ENCODE results near the gene INTS7.

The INTS7 gene

DNA sequence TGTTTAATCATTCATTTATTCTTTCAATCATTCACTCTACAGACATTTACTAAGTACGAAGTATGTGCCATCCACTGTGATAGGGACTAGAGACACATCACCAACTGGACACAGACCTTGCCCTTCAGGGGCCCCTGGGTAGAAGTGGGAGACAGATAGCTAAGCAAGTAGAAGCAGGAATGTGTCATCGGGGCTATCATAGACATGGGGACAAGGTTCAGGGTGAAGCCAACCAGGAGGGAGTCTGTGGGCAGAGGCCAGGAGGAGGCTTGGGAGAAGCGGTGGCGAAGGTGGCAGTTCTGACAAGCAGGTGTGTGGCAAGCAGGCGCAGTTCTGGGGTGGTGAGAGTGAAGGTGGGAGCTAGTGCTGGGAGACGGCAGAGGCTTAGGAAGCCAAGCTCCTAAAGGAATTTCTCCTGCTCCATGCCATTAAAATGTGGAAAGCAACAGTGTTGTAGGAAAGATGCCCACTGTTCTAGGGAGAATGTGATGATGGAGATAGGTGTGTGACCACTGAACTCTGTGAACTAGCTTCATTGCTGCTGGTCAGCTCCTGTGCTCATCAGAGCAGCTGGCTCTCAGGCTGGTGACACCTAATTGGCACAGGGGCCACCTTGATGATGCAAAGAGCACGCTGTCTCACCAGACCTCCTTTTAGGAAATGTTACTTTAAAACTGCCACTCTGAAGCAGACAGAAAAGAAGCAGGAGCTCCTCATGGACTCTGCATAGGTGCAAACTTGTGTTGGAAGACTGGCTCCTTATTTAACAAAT lies 125.1 kb downstream of the INTS7 start:
- no peak for DNase-seq

GRCh38 chr1:211909395-211909794 lies 126.0 kb downstream of the INTS7 start:
- DNase-seq = no peak

DNA sequence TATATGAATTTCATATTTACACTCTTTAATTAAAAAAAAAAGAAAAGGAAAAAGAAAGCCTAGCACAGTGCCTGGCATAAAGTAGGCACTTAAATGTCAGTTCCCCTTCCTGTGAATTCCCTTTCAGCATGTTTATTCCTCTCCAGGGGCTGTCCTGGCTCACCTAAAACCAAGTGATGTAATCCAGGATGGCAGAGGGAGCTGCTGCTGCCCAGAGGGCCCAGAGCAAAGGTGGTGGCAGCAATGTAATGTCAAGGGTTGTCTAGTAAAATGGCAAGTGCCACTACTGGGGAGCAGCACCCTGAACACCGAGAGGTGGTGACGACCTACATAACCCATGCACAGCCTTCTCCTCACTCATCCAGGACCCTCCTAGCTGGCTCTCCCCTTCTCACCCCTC lies 126.4 kb downstream of the INTS7 start:
- no peak for DNase-seq

GRCh38 chr1:211908453-211908852 lies 126.9 kb downstream of the INTS7 start:
- no peak for DNase-seq

GRCh38 chr1:211903490-211904245 lies 131.7 kb downstream of the INTS7 start:
- no peak for DNase-seq

DNA sequence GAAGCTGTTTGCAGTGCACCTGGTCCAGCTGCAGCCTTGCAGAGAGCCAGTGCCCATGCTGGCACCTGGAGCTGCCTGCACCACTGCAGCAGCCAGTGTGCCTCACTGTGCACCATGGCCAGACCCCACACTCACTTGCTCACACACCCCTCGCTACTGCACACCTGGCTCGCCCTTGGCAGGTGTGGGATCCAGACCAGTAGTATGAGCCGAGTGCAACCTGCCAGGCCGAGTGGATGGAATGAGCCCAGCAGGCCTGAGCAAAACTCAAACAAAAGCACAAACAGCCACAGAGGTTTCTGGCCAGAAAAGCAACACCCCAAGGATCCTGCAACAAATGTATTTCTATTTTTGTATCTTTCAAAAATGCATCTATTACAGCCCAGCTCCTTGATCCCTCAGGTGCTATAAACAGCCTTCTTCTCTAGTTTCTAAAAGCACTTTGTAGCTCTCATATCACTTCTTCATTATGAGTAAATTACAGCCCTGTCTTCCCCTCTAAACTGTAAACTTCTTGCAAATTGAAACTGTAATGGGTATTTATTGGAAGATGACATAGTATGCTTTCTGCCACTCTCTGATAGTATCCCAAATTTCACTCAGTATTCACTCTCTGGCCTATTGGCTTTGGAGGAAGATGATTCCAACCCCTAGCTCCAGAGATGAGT lies 132.6 kb downstream of the INTS7 start:
- no peak for DNase-seq

DNA sequence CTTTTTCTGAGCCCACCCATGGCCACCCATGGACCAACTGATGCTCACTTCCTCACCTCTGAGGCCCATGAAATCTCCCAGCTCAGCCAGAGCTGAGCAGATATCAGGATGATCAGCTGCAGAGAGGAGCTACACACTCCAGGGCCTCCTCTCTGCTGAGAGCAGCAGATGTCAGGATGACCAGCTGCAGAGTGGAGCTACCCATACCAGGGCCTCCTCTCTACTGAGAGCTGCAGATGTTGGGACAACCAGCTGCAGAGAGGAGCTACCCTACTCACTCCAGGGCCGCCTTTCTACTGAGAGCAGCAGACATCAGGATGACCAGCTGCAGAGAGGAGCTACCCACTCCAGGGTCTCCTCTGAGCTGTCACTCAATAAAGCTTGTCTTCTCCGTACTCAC lies 133.4 kb downstream of the INTS7 start:
- no peak for DNase-seq

DNA sequence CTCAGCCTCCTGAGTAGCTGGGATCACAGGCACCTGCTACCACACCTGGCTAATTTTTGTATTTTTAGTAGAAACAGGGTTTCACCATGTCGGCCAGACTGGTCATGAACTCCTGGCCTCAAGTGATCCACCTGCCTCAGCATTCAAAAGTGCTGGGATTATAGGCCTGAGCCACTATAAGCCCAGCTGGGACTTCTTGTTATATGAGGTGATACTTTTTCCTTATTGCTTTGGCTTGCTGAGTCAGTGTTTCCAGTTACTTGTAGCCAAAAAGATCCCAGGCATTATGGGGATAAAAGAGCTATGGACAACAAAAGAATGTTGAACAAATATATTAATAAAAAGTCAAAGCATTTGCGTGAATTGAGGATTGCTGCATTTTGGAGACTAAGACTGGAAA lies 134.9 kb downstream of the INTS7 start:
- no peak for DNase-seq

DNA sequence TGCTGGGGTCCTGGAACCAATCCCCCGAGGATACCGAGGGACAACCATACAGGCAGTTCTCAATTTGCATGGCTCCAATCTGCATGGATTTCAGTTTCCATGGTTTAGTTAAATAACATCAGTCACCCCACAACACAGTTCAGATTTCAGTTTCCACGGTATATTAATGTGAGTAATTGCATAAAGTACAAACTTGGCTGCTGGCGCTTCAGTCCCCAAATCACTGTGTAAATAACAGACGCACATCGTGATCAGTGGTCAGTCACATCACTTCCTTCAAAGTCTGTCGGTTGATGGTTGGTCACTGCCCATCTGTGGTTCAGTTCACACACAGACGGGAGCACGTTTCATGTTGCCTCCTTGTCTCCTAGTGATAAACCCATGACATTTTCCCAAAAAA lies 138.4 kb downstream of the INTS7 start:
- no peak for DNase-seq

DNA sequence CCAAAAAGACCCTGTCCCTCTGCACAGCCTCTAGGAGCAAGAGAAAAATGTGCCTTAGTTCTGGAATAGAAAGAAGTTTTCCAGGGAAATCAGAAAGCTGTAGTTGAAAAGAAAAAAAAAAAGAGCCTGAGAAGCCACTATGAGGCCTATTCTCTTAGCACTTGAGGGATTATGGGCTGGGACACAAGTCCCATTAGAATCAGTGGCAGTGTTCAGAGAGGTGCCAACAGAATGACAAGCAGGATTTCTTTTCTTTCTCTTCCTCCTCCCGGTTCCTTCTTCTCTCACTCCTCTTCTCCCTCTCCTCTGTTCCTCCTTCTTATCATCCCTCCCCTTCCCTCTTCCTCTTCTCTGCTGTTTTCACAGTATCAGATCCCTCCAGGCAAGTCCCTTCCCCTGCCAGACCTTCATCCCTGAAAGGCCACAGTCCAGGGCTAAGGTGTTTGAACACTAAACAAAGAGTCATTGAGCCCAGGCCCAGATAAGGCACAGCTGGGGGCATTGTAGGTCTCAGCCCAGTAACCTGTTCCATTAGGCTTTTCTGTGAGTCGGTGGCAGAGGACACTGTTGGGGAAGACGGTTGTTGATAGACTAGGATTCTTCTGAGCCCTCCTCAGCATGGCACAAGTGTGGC lies 140.1 kb downstream of the INTS7 start:
- no peak for DNase-seq

DNA sequence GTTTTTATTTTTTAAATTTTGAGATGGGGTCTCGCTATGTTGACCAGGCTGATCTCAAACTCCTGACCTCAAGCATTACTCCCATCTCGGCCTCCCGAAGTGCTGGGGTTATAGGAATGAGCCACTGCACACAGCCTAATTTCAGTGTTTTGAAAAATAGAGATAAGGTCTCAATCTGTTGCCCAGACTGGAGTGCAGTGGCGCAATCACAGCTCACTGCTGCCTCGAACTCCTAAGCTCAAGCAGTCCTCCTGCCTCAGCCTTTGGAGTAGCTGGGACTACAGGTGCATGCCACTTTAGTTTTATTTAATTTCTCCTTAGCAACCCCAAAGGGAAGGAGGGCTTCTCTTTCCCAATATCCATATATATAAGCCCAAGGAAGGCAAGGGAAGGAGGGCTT lies 141.0 kb downstream of the INTS7 start:
- no peak for DNase-seq

- DNase-seq = no peak
These were observed 142.1 kb downstream of the INTS7 start for GRCh38 chr1:211893260-211893659.

- no peak for DNase-seq
These were observed 142.8 kb downstream of the INTS7 start for GRCh38 chr1:211892577-211892976.

DNA sequence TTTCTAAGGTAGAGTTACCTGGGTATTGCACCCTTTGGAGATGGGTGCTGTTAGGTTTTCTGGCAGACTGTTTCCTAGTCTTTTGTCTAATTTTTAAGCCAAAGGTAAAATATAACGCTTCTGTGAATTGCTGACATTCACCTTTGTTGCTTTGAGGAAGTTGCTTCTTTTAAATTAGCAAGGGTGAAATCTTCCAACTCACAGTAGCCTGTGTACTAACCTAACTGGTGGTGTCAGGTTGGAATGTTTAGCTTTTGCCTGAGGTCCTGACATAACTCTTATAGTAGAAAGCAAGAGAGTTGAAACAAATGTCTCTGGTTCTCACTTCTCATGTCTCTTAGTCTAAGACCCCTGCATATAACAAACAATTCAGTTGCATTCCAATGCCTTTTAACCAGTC lies 143.6 kb downstream of the INTS7 start:
- no peak for DNase-seq

Measured in amygdala (tissue), 56 donors.